CD4-positive, alpha-beta T cell treated with Interleukin-21 for 1 hour (primary cell): Measurements from ENCODE around the gene IGF2BP3.
"Not testable (repeated sequence)": the region's sequence is repeated elsewhere in the genome, so short reads cannot be mapped to it uniquely, and the experiment has no call there.

Experiments
- DNase-seq: peaks from one replicate; pipeline ENCODE4 v3.0.0-alpha.2; 2020

The IGF2BP3 gene

GRCh38 chr7:23470330-23471105, at the start of gene IGF2BP3:
Gene IGF2BP3 (minus strand): TSS chr7:23470491. CDS start chr7:23470110, 381 bp downstream.
- no peak for DNase-seq

GRCh38 chr7:23514755-23515154, 44.5 kb upstream of the IGF2BP3 start:
- no peak for DNase-seq

- DNase-seq = not testable (repeated sequence)
Measured at GRCh38 chr7:23513746-23514145, 43.5 kb upstream of the IGF2BP3 start.

- no peak for DNase-seq
Measured at GRCh38 chr7:23494009-23494408, 23.7 kb upstream of the IGF2BP3 start.

- DNase-seq = no peak
Measured at GRCh38 chr7:23491502-23491901, 21.2 kb upstream of the IGF2BP3 start.

- DNase-seq = peak; percentile 68
Measured at GRCh38 chr7:23490357-23491135, 20.3 kb upstream of the IGF2BP3 start.

- not testable (repeated sequence) for DNase-seq
Measured at GRCh38 chr7:23488714-23489113, 18.4 kb upstream of the IGF2BP3 start.

GRCh38 chr7:23487670-23488069, 17.4 kb upstream of the IGF2BP3 start:
- DNase-seq = no peak

GRCh38 chr7:23486002-23486773, 15.9 kb upstream of the IGF2BP3 start:
- DNase-seq = no peak

- no peak for DNase-seq
Measured at GRCh38 chr7:23482686-23483085, 12.4 kb upstream of the IGF2BP3 start.

- no peak for DNase-seq
Measured at GRCh38 chr7:23477962-23478866, 7.9 kb upstream of the IGF2BP3 start.

GRCh38 chr7:23477157-23477499, 6.8 kb upstream of the IGF2BP3 start:
- DNase-seq = no peak

GRCh38 chr7:23476286-23477156, 6.2 kb upstream of the IGF2BP3 start:
- DNase-seq = no peak

- no peak for DNase-seq
Measured at GRCh38 chr7:23475576-23475839, 5.2 kb upstream of the IGF2BP3 start.

- DNase-seq = no peak
Measured at GRCh38 chr7:23474829-23475575, 4.7 kb upstream of the IGF2BP3 start.

- DNase-seq = peak; percentile 50
Measured at GRCh38 chr7:23474094-23474828, 4.0 kb upstream of the IGF2BP3 start.

GRCh38 chr7:23473844-23474093, 3.5 kb upstream of the IGF2BP3 start:
- DNase-seq = no peak

- DNase-seq = no peak
Measured at GRCh38 chr7:23472956-23473843, 2.9 kb upstream of the IGF2BP3 start.

GRCh38 chr7:23472556-23472955, 2.3 kb upstream of the IGF2BP3 start:
- no peak for DNase-seq
